Left ventricle myocardium superior (tissue), 1 donor: ENCODE measurements around the gene TNIP2. TPM values are rescaled to one million over a fixed set of nuclear protein-coding genes. Genes with fewer than 3 reads are reported as not detected.
A peak's percentile ranks its signal among the peaks of the same experiment; 100 is the strongest.
"Not testable (repeated sequence)": the region's sequence is repeated elsewhere in the genome, so short reads cannot be mapped to it uniquely, and the experiment has no call there.

ENCODE experiments used
- ATAC-seq: fragments of 200-7000 bp; cut with Tn5 transposase; one replicate; pipeline ENCODE4 v1.9.1; 2020; ENCODE audit warnings: mild to moderate bottlenecking, moderate library complexity
- DNase-seq: peaks from one replicate; pipeline ENCODE4 v3.0.0-alpha.2; 2020
- intact Hi-C: fragments of 100-400 bp; cut with micrococcal nuclease; formaldehyde crosslinking; loops from one replicate; pipeline ENCODE4 v1.11.0; 2022
- total RNA-seq: library from RNA; stranded (reverse); fragmentation: NEBNext Ultra II Directional; extraction: Animal tissue kit (Norgen Biotek cat#: 25700); gene quantifications from one replicate; pipeline ENCODE4 v1.2.1, GENCODE V29; 2021
- donor health status: DM: no; HTN: yes; CAD: no; lungs with severe emphysema.

The TNIP2 gene
- total RNA-seq, 1 donor from 2014 or later: 24.0 TPM

GRCh38 chr4:2750719-2751605 is 5.2 kb downstream of the TNIP2 start:
- peak; percentile 29 for ATAC-seq
- no peak for DNase-seq
- intact Hi-C loops: no loop called here

- intact Hi-C loops: no loop called here
- ATAC-seq (no peak), DNase-seq (no peak)
Observed at GRCh38 chr4:2746891-2747695, 9.0 kb downstream of the TNIP2 start.

DNA sequence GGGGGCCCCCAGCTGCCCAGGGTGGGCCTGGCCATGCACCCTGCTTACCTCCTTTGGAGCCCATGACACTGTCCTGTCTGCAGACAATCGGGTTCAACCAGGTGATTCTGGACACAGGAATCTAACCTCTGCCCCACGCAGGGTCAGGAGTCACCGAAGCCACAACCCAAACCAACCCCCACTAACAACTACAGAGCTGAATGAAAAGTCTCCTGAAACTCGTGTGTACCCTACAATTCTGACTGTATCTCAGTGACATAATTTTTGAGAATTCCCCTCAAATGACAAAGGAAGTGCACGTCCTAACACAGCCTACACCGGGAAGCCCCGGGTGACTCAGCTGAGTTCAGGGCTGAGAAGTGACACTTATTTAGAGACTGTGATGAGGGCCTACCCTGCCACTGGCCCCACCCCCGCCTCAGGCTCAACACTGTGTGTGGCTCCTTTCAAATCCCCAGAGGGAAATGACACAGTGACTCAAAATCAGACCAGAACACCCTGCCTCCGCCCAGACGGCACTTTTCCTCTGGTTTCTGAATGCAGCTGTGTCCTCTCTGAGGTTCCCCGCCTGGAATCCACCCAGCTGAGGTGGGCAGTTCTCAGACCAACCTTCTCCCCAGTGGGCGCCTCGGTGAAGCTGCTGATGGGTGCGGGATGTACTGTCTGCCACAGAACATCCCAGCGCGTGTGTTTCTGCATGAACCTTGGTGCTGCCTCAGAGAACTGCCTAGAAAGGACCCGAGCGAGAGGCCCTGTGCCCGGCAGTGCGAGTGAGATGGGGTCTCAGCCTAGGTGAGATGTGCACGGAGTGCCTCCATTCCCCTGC is 9.9 kb downstream of the TNIP2 start:
- DNase-seq: peak; percentile 63
- peak; percentile 57 for ATAC-seq

GRCh38 chr4:2745516-2745915 is 10.6 kb downstream of the TNIP2 start:
- ATAC-seq: no peak
- intact Hi-C loops: no loop called here
- DNase-seq: no peak

More for the DNA sequence above, 9.9 kb downstream of the TNIP2 start:
- intact Hi-C loops: no loop called here

GRCh38 chr4:2744576-2745270 is 11.4 kb downstream of the TNIP2 start:
- DNase-seq: no peak
- intact Hi-C loops: no loop called here
- ATAC-seq: no peak

DNA sequence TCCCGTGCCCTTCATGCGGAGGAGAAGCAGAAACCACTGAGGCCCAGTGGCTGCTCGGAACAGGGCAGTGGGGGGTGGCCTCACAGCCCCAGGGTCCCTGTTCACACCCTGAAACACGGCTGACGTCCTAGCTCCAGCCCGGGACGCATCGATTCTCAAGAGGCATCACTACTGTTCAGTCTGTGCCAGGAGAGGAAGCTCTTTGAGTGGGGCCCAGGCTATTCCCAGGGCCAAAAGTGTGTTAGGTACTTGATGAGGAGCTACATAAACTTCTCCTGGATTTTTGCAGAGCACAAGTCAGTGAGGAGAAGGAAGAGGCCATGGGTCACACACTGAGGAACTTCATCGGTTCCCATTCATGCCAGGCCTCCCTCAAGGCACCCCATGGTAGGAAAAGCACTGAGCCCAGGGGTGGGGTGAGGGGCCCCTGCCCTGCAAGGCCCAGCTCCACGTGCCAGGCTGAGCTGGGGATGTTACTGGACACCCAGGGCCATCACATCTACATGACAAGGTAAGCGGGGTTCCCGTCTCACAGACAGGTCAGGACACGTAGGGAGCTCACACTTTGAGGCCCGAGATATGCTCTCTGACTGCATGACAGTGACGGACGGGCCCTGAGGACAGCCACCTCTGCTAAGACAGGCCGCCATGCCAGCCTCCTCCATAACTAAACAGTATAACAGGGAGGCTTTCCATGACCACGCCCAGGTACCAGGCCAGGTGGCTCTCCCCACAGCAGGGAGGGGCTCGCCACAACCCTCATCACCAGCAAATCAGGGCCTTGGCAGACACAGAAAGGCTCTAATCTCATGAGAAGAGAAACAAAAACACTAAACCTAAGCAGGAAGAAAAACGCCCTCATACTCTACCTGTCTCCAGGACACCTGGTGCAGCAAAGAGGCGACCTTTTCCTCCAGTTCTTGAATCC is 12.4 kb downstream of the TNIP2 start:
- ATAC-seq (no peak), DNase-seq (no peak)
- intact Hi-C loops: no loop called here

GRCh38 chr4:2742823-2743517 is 13.2 kb downstream of the TNIP2 start:
- ATAC-seq (no peak), DNase-seq (no peak)
- intact Hi-C loops: no loop called here

DNA sequence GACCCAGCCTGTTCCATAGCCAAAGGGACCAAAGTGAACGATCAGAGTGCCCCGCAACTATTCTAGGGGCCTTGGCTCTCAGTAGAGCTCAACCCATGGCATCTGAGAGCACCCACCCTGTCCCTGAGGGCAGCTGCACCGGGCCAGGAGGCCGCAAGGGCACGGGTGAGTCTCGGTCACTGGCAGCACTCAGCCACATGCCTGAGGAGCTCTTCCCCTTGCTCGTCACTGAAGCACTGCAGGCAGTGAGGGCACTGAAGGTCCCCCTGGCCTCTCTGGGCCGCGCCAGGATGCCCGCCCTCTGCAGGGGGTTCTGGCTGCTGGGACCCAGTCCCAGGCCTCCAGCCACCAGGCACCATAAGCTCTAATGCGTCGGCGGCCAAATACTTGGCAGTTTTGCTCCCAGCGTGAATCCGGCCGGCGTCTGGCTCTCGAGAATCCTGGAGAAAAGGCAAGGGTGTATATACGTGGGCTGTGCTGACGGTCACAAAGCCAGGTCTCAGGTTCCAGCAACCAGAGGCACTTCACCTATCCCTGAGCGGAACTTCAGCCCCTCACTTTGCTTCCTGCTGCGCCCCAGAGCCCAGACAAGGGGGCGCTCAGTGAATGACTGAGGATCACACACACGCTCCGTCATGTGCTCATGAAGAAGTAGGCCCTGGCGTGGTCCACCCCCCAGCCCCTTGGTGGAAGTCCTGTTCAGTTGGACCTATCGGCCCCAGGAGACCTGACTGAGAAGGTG is 13.9 kb downstream of the TNIP2 start:
- intact Hi-C loops: no loop called here
- DNase-seq: no peak
- no peak for ATAC-seq

DNA sequence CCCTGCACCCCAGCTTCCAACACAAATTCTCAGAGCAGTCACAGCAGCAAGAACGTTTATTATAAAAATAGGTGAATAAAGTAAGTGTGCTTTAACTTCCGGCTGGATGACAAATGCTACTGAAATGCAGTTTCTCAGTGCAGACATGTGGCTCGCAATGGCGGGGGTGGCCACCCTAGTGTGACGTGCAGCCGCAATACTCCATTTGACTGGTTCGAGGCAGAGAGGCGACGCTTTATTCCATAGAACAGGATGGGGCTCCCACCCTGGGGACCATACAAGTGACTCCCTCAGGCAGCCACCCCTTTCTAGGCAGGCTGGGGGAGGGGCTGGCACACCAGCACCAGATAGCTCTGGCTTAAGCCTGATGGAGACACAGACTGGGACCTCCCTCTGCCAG is 14.5 kb downstream of the TNIP2 start:
- DNase-seq (no peak), ATAC-seq (no peak)
- intact Hi-C loops: no loop called here

DNA sequence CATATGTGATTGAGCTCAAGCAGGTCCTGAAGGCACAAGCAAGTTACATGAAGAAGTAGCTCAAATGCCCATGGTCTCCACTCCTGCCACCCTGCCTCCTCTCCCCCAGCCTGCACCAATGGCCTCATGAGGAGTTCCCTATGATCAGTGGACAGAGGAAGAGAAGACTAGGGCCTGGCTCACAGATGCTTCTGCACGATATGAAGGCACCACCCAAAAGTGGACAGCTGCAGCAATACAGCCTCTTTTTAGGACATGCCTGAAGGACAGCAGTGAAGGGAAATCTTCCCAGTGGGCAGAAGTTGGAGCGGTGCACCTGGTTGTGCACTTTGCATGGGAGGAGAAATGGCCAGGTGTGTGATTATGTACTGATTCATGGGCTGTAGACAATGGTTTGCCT is 17.8 kb downstream of the TNIP2 start:
- intact Hi-C loops, ATAC-seq, DNase-seq: not testable (repeated sequence)

DNA sequence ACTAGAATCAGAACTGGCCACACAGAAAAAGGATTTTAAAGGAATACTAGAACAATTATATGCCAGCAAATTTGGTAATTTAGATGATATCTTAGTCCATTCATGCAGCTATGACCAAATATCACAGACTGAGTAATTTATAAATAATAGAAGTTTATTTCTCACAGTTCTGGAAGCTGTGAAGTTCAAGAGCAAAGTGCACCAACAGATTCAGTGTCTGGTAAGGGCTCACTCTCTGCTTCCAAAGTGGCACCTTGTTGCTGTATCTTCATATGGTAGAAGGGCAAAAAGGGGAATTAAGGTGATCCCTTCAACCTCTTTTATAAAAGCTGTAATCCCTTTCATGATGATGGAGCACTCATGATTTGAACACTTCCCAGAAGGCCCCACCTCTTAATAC is 20.3 kb downstream of the TNIP2 start:
- no peak for DNase-seq
- intact Hi-C loops: no loop called here
- no peak for ATAC-seq

DNA sequence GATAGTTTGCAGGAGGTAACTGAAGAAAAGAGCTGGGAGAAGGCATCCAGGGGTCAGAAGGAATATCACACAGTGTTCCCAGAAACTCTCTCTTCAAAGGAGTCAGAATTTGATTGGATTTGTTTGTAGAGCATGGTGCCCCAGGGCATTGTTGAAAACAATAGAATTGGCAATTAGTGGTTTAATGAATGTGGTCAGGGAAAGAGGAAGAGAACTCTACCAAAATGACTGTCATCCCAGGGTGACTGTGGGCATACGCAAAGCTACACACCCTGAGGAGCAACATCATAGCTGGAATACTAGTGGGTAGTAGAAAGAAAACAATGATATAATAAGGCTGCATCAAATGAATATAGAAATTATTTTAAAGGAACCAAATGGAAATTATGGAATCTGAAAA is 21.5 kb downstream of the TNIP2 start:
- intact Hi-C loops: no loop called here
- no peak for DNase-seq

GRCh38 chr4:2733844-2734574 is 22.1 kb downstream of the TNIP2 start:
- DNase-seq (no peak), ATAC-seq (peak; percentile 23)
- intact Hi-C loops: no loop called here

More for the DNA sequence above, 21.5 kb downstream of the TNIP2 start:
- no peak for ATAC-seq

- intact Hi-C loops: no loop called here
- ATAC-seq: peak; percentile 28
- no peak for DNase-seq
Observed at GRCh38 chr4:2733001-2733843, 22.9 kb downstream of the TNIP2 start.

DNA sequence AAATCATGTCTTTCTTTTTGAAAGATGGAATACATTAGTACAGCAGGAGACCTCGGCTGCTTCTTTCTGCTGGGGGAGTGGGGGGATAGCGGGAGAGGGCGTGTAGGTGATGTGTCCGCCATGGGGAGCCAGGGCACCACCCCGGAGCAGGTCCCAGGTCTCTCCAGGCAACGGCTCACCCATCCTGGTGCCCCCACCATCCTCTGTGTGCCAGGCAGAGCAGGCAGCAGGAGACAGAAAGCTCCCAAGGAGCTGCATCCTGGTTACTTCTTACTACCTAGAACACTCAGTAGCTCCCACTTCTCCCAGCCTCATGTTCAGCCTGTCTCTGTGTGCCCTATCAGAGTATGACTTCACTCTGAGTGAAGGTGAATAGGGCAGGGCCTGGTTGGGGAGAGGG is 23.6 kb downstream of the TNIP2 start:
- DNase-seq (no peak), ATAC-seq (no peak)
- intact Hi-C loops: no loop called here
